Trophoblast cell (in vitro differentiated cells and primary cell): ENCODE results near the gene ANKRD52.
"Not testable (repeated sequence)": the region's sequence is repeated elsewhere in the genome, so short reads cannot be mapped to it uniquely, and the experiment has no call there.

Experiments
- DNase-seq, 2 donors: peaks; one replicate each; pipeline ENCODE4 v3.0.0-alpha.2; 2016
- H2AFZ ChIP-seq: 2 replicates; pipeline ENCODE4 v1.6.1; 2013; ENCODE audit warnings: low read length, moderate library complexity, mild to moderate bottlenecking; ENCODE audit not compliant: insufficient read depth, poor library complexity
- H2AK5ac ChIP-seq: 2 replicates; pipeline ENCODE4 v1.6.1; 2013; ENCODE audit warnings: mild to moderate bottlenecking, low read length
- H2BK120ac ChIP-seq: 2 replicates; pipeline ENCODE4 v1.6.1; 2013; ENCODE audit warnings: low read length, mild to moderate bottlenecking, moderate library complexity; ENCODE audit not compliant: insufficient read depth, poor library complexity
- H2BK12ac ChIP-seq: 2 replicates; pipeline ENCODE4 v1.6.1; 2013; ENCODE audit warnings: mild to moderate bottlenecking, low read length, moderate library complexity
- H2BK5ac ChIP-seq: 2 replicates; pipeline ENCODE4 v1.6.1; 2013; ENCODE audit warnings: low read length, low read depth, moderate library complexity, mild to moderate bottlenecking; ENCODE audit not compliant: poor library complexity
- H3K14ac ChIP-seq: 2 replicates; pipeline ENCODE4 v1.6.1; 2013; ENCODE audit warnings: mild to moderate bottlenecking, low read length
- H3K18ac ChIP-seq: 2 replicates; pipeline ENCODE4 v1.6.1; 2013; ENCODE audit warnings: mild to moderate bottlenecking, low read length
- H3K23ac ChIP-seq: 2 replicates; pipeline ENCODE4 v1.6.1; 2013; ENCODE audit warnings: low read length
- H3K27ac ChIP-seq: 2 replicates; pipeline ENCODE4 v1.5.1; 2013; ENCODE audit warnings: low read depth, mild to moderate bottlenecking, inconsistent platforms, low read length, moderate library complexity
- H3K27me3 ChIP-seq: 2 replicates; pipeline ENCODE4 v1.6.1; 2013; ENCODE audit warnings: inconsistent platforms, mild to moderate bottlenecking, low read length, moderate library complexity; ENCODE audit not compliant: insufficient read depth
- H3K36me3 ChIP-seq, 2 experiments: 1 replicate in 1 of 2; 2 replicates in 1 of 2; pipeline ENCODE4 v1.6.1; 2013; ENCODE audit warnings: low read length in 2 of 2, mild to moderate bottlenecking in 2 of 2, moderate library complexity in 1 of 2; ENCODE audit not compliant: insufficient read depth in 2 of 2, control insufficient read depth in 1 of 2
- H3K4ac ChIP-seq: 2 replicates; pipeline ENCODE4 v1.6.1; 2013; ENCODE audit warnings: low read depth, mild to moderate bottlenecking, low read length, moderate library complexity
- H3K4me1 ChIP-seq, 2 experiments: 1 replicate in 1 of 2; 2 replicates in 1 of 2; pipeline ENCODE4 v1.6.1; 2013; ENCODE audit warnings: low read length in 2 of 2, mild to moderate bottlenecking in 2 of 2, moderate library complexity in 1 of 2; ENCODE audit not compliant: insufficient read depth in 2 of 2, control insufficient read depth in 1 of 2
- H3K4me2 ChIP-seq: 2 replicates; pipeline ENCODE4 v1.6.1; 2013; ENCODE audit warnings: inconsistent platforms, mild to moderate bottlenecking, low read length, moderate library complexity
- H3K4me3 ChIP-seq: 2 replicates; pipeline ENCODE4 v1.5.1; 2013; ENCODE audit warnings: mild to moderate bottlenecking, low read depth, low read length, inconsistent platforms
- H3K79me1 ChIP-seq: one replicate; pipeline ENCODE4 v1.6.1; 2013; ENCODE audit warnings: low read length
- H3K79me2 ChIP-seq: 2 replicates; pipeline ENCODE4 v1.6.1; 2013; ENCODE audit warnings: low read length, mild to moderate bottlenecking; ENCODE audit not compliant: control insufficient read depth, insufficient read depth, poor library complexity
- H3K9ac ChIP-seq: 2 replicates; pipeline ENCODE4 v1.6.1; 2013; ENCODE audit warnings: mild to moderate bottlenecking, low read length
- H3K9me3 ChIP-seq: 2 replicates; pipeline ENCODE4 v1.6.1; 2013; ENCODE audit warnings: low read depth, mild to moderate bottlenecking, control low read depth, inconsistent platforms, low read length; ENCODE audit not compliant: insufficient read depth
- H4K12ac ChIP-seq: 2 replicates; pipeline ENCODE4 v1.6.1; 2013; ENCODE audit warnings: low read depth, mild to moderate bottlenecking, low read length, moderate library complexity
- H4K8ac ChIP-seq: 2 replicates; pipeline ENCODE4 v1.6.1; 2013; ENCODE audit warnings: low read depth, mild to moderate bottlenecking, low read length, moderate library complexity
- H4K91ac ChIP-seq: one replicate; pipeline ENCODE4 v1.6.1; 2013; ENCODE audit warnings: low read depth, mild to moderate bottlenecking, low read length, moderate library complexity
- WGBS: extraction: QIAGEN DNeasy Blood & Tissue Kit; methylation state at CpG from one replicate; pipeline ENCODE4 v1.1.7; 2013; ENCODE audit warnings: missing lambda C conversion rate; ENCODE audit not compliant: insufficient read length, insufficient coverage; ENCODE audit errors: extremely low coverage; 5-methylcytosine and 5-hydroxymethylcytosine counted together

Gene ANKRD52

DNA sequence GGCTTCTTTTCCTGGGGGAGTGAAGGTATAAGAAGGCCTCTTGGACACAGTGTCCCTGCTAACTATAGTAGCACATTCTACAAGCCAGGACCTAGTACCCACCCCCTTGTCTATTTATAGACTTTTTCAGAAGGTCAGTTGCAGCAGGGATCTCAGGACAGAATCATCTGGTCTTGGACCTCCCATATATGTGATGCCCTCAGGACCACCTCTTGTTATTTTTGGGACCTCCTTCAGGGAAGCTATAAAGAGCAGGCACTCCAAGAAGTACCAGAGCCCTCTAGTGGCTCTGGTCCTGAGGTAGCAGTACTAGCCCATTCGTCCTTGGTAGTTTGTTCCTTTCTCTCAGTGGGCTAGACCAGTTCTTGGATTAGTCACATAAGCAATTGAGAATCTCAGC is 12.8 kb upstream of the ANKRD52 start:
- H2AFZ ChIP-seq = no peak overlapping the region
- no peak overlapping the region for H3K18ac ChIP-seq
- no peaks in the 10 kb centered on the region for H3K9me3 ChIP-seq
- no peak overlapping the region for H4K91ac ChIP-seq
- no peak overlapping the region for H3K4me2 ChIP-seq
- no peak overlapping the region for H2BK120ac ChIP-seq
- no peak overlapping the region for H3K27ac ChIP-seq
- H3K36me3 ChIP-seq = peaks cover 34 to 49% of the 10 kb centered on the region in 2 experiments
- DNase-seq = peak in 1 of 2 donors; percentile 41
- H2BK5ac ChIP-seq = no peak overlapping the region
- peaks cover 3% of the 10 kb centered on the region for H3K79me1 ChIP-seq
- no peak overlapping the region for H3K14ac ChIP-seq
- H4K12ac ChIP-seq = no peak overlapping the region
- no peak overlapping the region for H2AK5ac ChIP-seq
- H3K4me3 ChIP-seq = no peak overlapping the region
- H3K27me3 ChIP-seq = no peaks in the 10 kb centered on the region
- no peak overlapping the region for H3K23ac ChIP-seq
- H2BK12ac ChIP-seq = no peak overlapping the region
- peaks cover 2% of the 10 kb centered on the region for H3K79me2 ChIP-seq
- H3K9ac ChIP-seq = no peak overlapping the region
- H3K4me1 ChIP-seq = peaks cover 2 to 4% of the 10 kb centered on the region in 2 experiments
- H3K4ac ChIP-seq = no peak overlapping the region
- no peak overlapping the region for H4K8ac ChIP-seq
- WGBS = no CpG with 5 or more reads among the region's 1 CpG

DNA sequence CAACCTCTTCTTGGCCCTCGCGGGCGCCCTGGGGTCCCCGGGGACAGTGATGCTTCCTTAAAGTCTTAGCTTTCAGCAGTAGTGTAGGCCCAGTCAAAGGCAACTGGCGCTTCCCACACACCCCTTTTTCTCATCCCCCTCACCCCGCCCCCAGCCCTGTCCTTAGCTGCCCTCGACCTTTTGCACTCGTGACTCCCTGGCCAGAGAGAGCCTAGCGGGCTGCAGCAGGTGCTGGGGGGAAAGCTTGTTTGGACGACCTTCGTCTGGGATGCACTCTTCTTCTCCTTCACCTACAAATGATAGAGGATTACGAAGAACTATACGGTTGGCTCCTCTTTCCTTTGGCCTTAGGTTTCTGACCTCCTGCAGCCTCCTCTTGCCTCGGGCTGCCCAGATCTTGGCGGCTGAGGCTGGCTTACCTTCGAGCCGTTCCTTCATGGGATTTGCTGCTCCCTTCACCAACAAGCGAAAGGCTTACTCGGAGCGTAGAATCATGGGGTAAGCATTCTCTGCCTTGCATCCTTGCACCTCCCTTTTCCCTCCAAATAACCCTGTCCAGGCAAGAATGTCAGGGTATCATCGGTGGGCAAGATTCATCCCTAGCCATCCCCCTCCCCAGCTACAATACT is 9.4 kb upstream of the ANKRD52 start:
- Histone ChIP-seq H3K79me2 (peaks cover 2% of the 10 kb centered on the region), H3K14ac (no peak overlapping the region), H2BK120ac (no peak overlapping the region), H4K12ac (no peak overlapping the region), H3K9ac (peak overlapping the region; percentile 20), H3K9me3 (no peaks in the 10 kb centered on the region), H3K4me1 (peaks cover 2 to 4% of the 10 kb centered on the region in 2 experiments), H2AFZ (peak overlapping the region; percentile 31), H3K18ac (no peak overlapping the region), H2AK5ac (no peak overlapping the region), H3K4ac (no peak overlapping the region), H2BK5ac (no peak overlapping the region), H3K36me3 (peaks cover 8 to 16% of the 10 kb centered on the region in 2 experiments), H4K91ac (no peak overlapping the region), H4K8ac (peak overlapping the region; percentile 42), H3K27me3 (no peaks in the 10 kb centered on the region), H3K4me2 (peak overlapping the region; percentile 82), H3K4me3 (peak overlapping the region; percentile 83), H3K23ac (no peak overlapping the region), H2BK12ac (no peak overlapping the region), H3K79me1 (peaks cover 3% of the 10 kb centered on the region), H3K27ac (no peak overlapping the region)
- no CpG with 5 or more reads among the region's 21 CpGs for WGBS
- peak; percentile 30 to 44 for DNase-seq

DNA sequence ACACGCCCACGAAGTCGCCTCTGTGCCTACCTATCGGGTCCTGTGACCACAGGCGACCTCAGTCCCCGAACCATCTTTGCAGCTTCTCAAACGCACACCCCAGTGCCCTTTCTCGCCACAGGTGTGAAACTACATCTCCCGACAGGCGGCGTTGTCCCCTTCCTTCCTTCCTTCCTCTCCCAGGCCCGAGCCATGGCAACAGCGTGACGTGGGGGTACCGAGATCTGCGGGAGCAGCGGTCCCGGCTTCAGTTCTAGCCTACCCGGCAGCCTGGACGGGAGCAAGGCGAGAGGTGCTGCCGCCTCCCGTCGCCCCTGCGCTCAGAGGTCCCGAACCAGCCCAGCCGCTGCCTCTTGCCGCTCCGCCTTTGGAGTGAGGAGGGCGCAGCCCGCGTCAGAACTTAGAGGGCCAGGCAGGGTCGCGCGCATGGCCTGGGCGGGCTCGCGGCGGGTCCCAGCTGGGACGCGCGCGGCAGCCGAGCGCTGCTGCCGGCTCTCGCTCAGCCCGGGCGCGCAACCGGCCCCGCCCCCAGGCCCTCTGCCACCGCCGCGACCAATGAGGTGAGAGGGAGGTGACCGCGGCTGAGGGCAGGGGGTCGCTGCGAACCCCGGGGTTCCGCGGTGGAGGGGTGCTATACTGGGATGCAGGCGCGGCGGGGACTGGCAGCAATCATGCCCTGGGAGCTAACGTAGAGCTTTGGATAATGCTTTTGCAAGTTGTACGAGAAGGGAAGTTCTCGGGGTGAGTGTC is 8.7 kb upstream of the ANKRD52 start, which contains the start of gene COQ10A:
TSS of gene COQ10A (plus strand) at position 250 of the 750 bp plus-strand sequence. CDS start at position 427, 177 bp downstream.
- H2BK12ac ChIP-seq = no peak within 1 kb of the TSS
- peak within 1 kb of the TSS; percentile 20 for H2BK120ac ChIP-seq
- H3K36me3 ChIP-seq = peaks cover 6 to 11% of the 10 kb centered on the region in 2 experiments
- H3K79me2 ChIP-seq = peaks cover 2% of the 10 kb centered on the region
- peak within 1 kb of the TSS; percentile 63 for H3K9ac ChIP-seq
- H4K12ac ChIP-seq = peak within 1 kb of the TSS; percentile 75
- peak; percentile 80 to 90 for DNase-seq
- H3K4me2 ChIP-seq = peak within 1 kb of the TSS; percentile 82
- H2AFZ ChIP-seq = peak within 1 kb of the TSS; percentile 92
- peaks cover 4% of the 10 kb centered on the region in 2 experiments for H3K4me1 ChIP-seq
- H3K23ac ChIP-seq = no peak within 1 kb of the TSS
- H3K27me3 ChIP-seq = no peaks in the 10 kb centered on the region
- peak within 1 kb of the TSS; percentile 69 for H4K8ac ChIP-seq
- peak within 1 kb of the TSS; percentile 44 for H3K18ac ChIP-seq
- H3K9me3 ChIP-seq = no peaks in the 10 kb centered on the region
- peak within 1 kb of the TSS; percentile 83 for H3K4me3 ChIP-seq
- peak within 1 kb of the TSS; percentile 70 for H3K14ac ChIP-seq
- peak within 1 kb of the TSS; percentile 71 for H4K91ac ChIP-seq
- H2AK5ac ChIP-seq = no peak within 1 kb of the TSS
- peak within 1 kb of the TSS; percentile 42 for H2BK5ac ChIP-seq
- WGBS = no CpG with 5 or more reads among the region's 68 CpGs
- H3K27ac ChIP-seq = peak within 1 kb of the TSS; percentile 62
- H3K79me1 ChIP-seq = peaks cover 3% of the 10 kb centered on the region
- H3K4ac ChIP-seq = no peak within 1 kb of the TSS

DNA sequence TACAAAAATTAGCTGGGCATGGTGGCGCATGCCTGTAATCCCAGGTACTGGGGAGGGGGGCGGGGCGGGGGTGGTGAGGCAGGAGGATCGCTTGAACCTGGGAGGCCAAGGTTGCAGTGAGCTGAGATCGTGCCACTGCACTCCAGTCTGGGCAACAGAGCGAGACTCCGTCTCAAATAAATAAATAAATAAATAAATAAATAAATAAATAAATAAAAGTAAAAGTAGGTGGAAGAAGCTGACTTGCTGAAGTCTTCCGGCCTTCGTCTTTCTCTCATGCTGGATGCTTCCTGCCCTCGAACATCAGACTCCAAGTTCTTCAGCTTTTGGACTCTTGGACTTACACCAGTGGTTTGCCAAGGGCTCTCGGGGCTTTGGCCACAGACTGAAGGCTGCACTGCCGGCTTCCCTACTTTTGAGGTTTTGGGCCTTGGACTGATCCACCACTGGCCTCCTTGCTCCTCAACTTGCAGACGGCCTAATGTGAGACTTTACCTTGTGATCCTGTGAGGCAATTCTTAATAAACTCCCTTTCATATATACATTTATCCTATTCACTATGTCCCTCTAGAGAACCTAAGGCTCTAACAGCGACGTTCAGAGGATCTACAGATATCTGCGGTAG is 8.0 kb upstream of the ANKRD52 start:
- Histone ChIP-seq H3K14ac (peak overlapping the region; percentile 18), H3K4me2 (peak overlapping the region; percentile 82), H2AFZ (peak overlapping the region; percentile 92), H4K8ac (peak overlapping the region; percentile 41), H3K4me3 (peak overlapping the region; percentile 83), H3K36me3 (peaks cover 6 to 11% of the 10 kb centered on the region in 2 experiments)
- H3K4ac ChIP-seq, H3K27ac ChIP-seq, H3K79me1 ChIP-seq, H3K27me3 ChIP-seq, DNase-seq, H3K18ac ChIP-seq, H2AK5ac ChIP-seq, H4K12ac ChIP-seq, H3K79me2 ChIP-seq, H2BK120ac ChIP-seq, H3K23ac ChIP-seq, H4K91ac ChIP-seq, H3K9me3 ChIP-seq, H3K4me1 ChIP-seq, H2BK12ac ChIP-seq, H3K9ac ChIP-seq, H2BK5ac ChIP-seq: not testable (repeated sequence)
- WGBS = no CpG with 5 or more reads among the region's 16 CpGs
